PC-3 (cell line): ENCODE results near the gene ADGRD1.

Source experiments
- CTCF ChIP-seq: fragments of 300-600 bp; sonication (generic); conservative IDR thresholded peaks from 2 replicates; pipeline ENCODE4 v1.5.1; 2017; ENCODE audit warnings: antibody characterized with exemption, low read depth, mild to moderate bottlenecking, low read length
- EZH2 ChIP-seq: fragments of 300-600 bp; sonication (generic); IDR thresholded peaks from one replicate; pipeline ENCODE4 v1.6.1; 2017; ENCODE audit warnings: antibody characterized with exemption, mild to moderate bottlenecking, low read length; ENCODE audit not compliant: unreplicated experiment
- EZH2phosphoT487 ChIP-seq: fragments of 300-600 bp; sonication (generic); IDR thresholded peaks from 2 replicates; pipeline ENCODE4 v1.6.1; 2018; ENCODE audit warnings: mild to moderate bottlenecking, antibody characterized with exemption, low read length, borderline replicate concordance

- TF ChIP-seq CTCF, result no peak
- no peak for TF ChIP-seq EZH2
- no peak for TF ChIP-seq EZH2phosphoT487
Observed at GRCh38 chr12:130960787-130961186, 7.1 kb downstream of the ADGRD1 start.
